ENCODE results near the gene AP1AR. TPM values are rescaled to one million over a fixed set of nuclear protein-coding genes. Genes with fewer than 3 reads are reported as not detected.

Gene AP1AR
- total RNA-seq, 2 experiments from 2014 or later = 3.7 to 4.8 TPM

- Mint-ChIP-seq H3K9me3 (no peaks in the 10 kb centered on the region), H3K4me3 (no peak overlapping the region), H3K4me1 (ENCODE audit: low read depth) (no peaks in the 10 kb centered on the region), H3K27me3 (no peaks in the 10 kb centered on the region), H3K27ac (no peak overlapping the region), H3K36me3 (ENCODE audit: low read depth) (no peaks in the 10 kb centered on the region)
- intact Hi-C loops (cut with DNase I, micrococcal nuclease) = loop anchor here in 1 of 2 experiments (10.0 kb wide), 1 partner anchor 392 kb away; no protein-coding TSS in a partner anchor
- DNase-seq (no peak), ATAC-seq (ENCODE audit: poor library complexity) (no peak)
- ChIA-PET CTCF (interaction anchor here (2.4 kb wide), 1 partner anchor 22 kb away, joined by 11 read pairs; no protein-coding TSS in a partner anchor), POLR2A (no interaction called here)
- no peaks in the 10 kb centered on the region for H3K27me3 ChIP-seq (ENCODE audit: control insufficient read depth in 1 of 2, insufficient read depth in 2 of 2, low read length in 2 of 2)
- H3K4me3 ChIP-seq (ENCODE audit: low read length) = no peak overlapping the region
- TF ChIP-seq CTCF (IDR thresholded peaks at IDR 0.05) = no peak
- no peaks in the 10 kb centered on the region for H3K4me1 ChIP-seq (ENCODE audit: insufficient read depth, low read length)
- no peaks in the 10 kb centered on the region for H3K36me3 ChIP-seq (ENCODE audit: insufficient read depth, low read length)
- no peaks in the 10 kb centered on the region for H3K9me3 ChIP-seq (ENCODE audit: control insufficient read depth in 1 of 2, insufficient read depth in 1 of 2, low read length in 2 of 2)
- H3K27ac ChIP-seq (ENCODE audit: low read depth in 1 of 2, low read length in 2 of 2) = no peak overlapping the region
These were observed 18.5 kb upstream of the AP1AR start for GRCh38 chr4:112213091-112213490.

- H3K9me3 Mint-ChIP-seq = no peaks in the 10 kb centered on the region
- intact Hi-C loops (cut with DNase I, micrococcal nuclease) = loop anchor here (1.0 to 10.0 kb wide), 5 partner anchors 21 to 391 kb away; no protein-coding TSS in a partner anchor
These were observed 17.7 kb upstream of the AP1AR start for GRCh38 chr4:112213856-112214255.

More at GRCh38 chr4:112213856-112214255, 17.7 kb upstream of the AP1AR start:
- Histone ChIP-seq H3K4me1 (ENCODE audit: insufficient read depth, low read length) (no peaks in the 10 kb centered on the region), H3K36me3 (ENCODE audit: insufficient read depth, low read length) (no peaks in the 10 kb centered on the region), H3K9me3 (ENCODE audit: control insufficient read depth in 1 of 2, insufficient read depth in 1 of 2, low read length in 2 of 2) (no peaks in the 10 kb centered on the region), H3K4me3 (ENCODE audit: low read length) (no peak overlapping the region), H3K27ac (ENCODE audit: low read depth in 1 of 2, low read length in 2 of 2) (no peak overlapping the region), H3K27me3 (ENCODE audit: control insufficient read depth in 1 of 2, insufficient read depth in 2 of 2, low read length in 2 of 2) (no peaks in the 10 kb centered on the region)
- H3K27ac Mint-ChIP-seq = no peak overlapping the region
- H3K36me3 Mint-ChIP-seq (ENCODE audit: low read depth) = no peaks in the 10 kb centered on the region
- ChIA-PET CTCF (interaction anchor here (0.8 to 2.4 kb wide), 4 partner anchors 18 to 310 kb away, joined by 3 to 11 read pairs (median 3); partner anchors contain the start of gene AP1AR), POLR2A (interaction anchor here (1.2 to 1.6 kb wide), 2 partner anchors 19 to 95 kb away, joined by 3 read pairs; no protein-coding TSS in a partner anchor)
- H3K4me3 Mint-ChIP-seq = no peak overlapping the region
- H3K27me3 Mint-ChIP-seq = no peaks in the 10 kb centered on the region
- H3K4me1 Mint-ChIP-seq (ENCODE audit: low read depth) = no peaks in the 10 kb centered on the region
- ATAC-seq (ENCODE audit: poor library complexity) = no peak
- no peak for TF ChIP-seq CTCF (IDR thresholded peaks at IDR 0.05)
- DNase-seq = peak in 2 of 14 experiments; percentile 30 to 42

Data from CD4-positive, alpha-beta T cell (primary cell).